Raji (cell line): ENCODE data around the gene EFCAB13.

Experiments
- POLR2A ChIP-seq: IDR thresholded peaks from 2 replicates; pipeline ENCODE4 v1.6.1; 2011; ENCODE audit warnings: low read depth, low read length, control low read depth; ENCODE audit not compliant: insufficient read depth

Gene EFCAB13

DNA sequence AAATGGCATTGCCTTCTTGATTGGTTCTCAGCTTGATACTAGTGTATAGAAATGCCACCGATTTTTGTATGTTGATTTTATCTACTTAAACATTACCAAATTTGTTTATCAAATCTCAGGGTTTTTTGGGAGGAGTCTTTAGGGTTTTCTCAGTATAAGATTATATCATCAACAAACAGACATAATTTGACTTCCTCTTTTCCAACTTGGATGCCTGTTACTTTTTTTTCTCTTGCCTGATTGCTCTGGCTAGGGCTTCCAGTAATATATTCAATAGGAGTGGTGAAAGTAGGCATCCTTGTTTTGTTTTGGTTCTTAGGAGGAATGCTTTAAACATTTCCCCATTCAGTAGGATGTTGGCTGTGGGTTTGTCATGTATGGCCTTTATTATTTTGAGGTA lies 29.1 kb downstream of the EFCAB13 start:
- no peak for TF ChIP-seq POLR2A

DNA sequence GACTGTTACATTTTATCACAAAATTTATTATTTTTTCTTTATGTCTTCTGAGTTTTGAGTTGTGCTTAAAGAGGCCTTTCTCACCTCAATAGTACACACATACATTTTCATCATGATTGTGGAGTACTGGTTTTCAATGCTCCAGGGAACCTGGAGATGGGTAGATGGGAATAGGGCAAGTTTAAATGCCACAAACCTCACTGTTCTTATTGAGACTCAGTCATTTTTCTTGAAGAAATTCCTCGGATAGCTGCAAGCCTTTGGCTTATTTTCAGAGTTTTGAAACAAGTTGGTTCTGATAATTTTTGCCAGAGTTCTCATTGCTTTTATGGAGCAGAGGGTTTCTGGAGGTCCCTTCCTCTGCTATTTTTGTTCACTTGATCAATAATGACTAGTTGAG lies 34.9 kb downstream of the EFCAB13 start:
- no peak for TF ChIP-seq POLR2A

DNA sequence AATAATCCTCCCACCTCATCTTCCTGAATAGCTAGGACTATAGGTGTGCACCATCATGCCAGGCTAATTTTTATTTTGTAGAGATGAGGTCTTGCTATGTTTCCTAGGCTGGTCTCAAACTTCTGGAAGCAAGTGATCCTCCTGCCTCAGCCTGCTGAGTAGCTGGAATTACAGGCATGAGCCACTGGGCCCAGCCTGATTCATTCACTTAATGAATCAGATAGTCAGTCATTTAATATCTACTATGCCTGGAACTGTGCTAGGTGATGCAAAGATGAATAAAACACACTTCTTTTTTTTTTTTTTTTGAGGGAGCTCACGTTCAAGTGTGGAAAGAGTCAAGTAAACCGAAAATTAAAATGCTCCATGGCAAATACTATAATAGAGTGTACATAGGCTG lies 39.4 kb downstream of the EFCAB13 start:
- TF ChIP-seq POLR2A, result no peak

- TF ChIP-seq POLR2A, result no peak
Observed at GRCh38 chr17:47367257-47367656, 43.5 kb downstream of the EFCAB13 start.

- no peak for TF ChIP-seq POLR2A
Observed at GRCh38 chr17:47368262-47368661, 44.5 kb downstream of the EFCAB13 start.

- no peak for TF ChIP-seq POLR2A
Observed at GRCh38 chr17:47373002-47373401, 49.2 kb downstream of the EFCAB13 start.

GRCh38 chr17:47376247-47376646 lies 52.5 kb downstream of the EFCAB13 start:
- TF ChIP-seq POLR2A, result no peak

GRCh38 chr17:47388825-47389224 lies 65.1 kb downstream of the EFCAB13 start:
- TF ChIP-seq POLR2A, result no peak

DNA sequence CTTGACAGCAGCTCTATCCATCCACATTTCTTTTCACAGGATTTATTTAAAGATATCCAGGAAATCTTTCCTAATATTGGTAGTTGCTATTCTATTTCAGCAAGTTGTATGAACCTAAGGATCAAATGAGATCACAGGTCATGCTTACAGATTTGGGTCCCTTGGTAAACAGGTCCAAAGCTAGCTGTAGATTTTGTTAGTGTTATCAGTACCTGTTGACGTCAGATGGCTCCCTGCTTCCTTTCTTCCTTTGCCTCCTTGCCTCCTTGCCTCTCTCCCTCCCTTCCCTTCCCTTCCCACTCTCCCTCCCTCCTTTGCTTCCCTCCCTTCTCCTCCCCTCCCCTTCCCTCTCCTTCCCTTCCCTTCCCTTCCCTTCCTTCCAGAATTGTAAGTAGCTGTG lies 76.6 kb downstream of the EFCAB13 start:
- no peak for TF ChIP-seq POLR2A

- no peak for TF ChIP-seq POLR2A
Observed at GRCh38 chr17:47401100-47401499, 77.3 kb downstream of the EFCAB13 start.

GRCh38 chr17:47404006-47404405 lies 80.3 kb downstream of the EFCAB13 start:
- TF ChIP-seq POLR2A, result no peak

- TF ChIP-seq POLR2A, result no peak
Observed at GRCh38 chr17:47404875-47405274, 81.1 kb downstream of the EFCAB13 start.

DNA sequence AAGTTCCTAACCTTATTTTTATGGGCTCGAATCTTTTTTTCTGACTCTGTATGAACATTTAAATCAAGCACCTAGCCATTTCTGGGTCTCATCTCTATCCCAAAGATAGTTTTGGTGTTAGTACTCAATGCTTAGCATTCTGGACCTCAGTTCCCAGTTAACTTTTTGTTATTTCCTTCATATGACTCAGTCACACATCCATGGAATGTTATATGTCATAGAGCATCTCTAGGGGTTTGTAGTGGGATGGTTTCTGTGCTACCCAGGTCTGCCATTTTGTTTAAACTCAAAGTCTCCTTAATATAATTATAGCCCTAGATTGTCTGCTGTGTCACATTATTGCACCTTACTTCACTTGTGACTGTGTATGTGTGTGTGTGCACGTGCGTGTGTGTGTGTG lies 90.1 kb downstream of the EFCAB13 start:
- no peak for TF ChIP-seq POLR2A

DNA sequence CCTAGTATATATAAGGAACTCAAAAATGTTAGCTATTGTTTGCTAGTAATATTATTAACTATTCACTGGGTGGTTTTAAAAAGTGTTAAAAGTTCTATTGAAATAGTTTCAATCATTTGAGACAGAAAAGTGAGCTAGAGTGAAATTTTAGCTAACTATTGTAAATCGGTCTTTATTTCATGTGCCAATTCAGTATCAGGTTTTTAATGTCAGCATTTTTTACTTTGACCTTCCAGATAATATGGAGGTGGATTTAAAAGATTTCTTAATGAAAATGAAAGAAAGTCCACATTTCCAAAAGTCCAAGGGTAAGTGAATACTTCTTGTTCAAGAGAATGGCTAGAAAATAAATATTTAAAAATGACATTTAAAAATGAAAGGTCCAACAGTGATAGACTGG lies 90.9 kb downstream of the EFCAB13 start:
- no peak for TF ChIP-seq POLR2A

GRCh38 chr17:47423406-47424295 lies 99.9 kb downstream of the EFCAB13 start:
- TF ChIP-seq POLR2A, result no peak

GRCh38 chr17:47427985-47428384 lies 104.2 kb downstream of the EFCAB13 start:
- no peak for TF ChIP-seq POLR2A

- no peak for TF ChIP-seq POLR2A
Observed at GRCh38 chr17:47465165-47465564, 141.4 kb downstream of the EFCAB13 start.
